ENCODE results near the gene SKOR1.

Gene SKOR1

GRCh38 chr15:67816668-67817067, 8.6 kb upstream of the SKOR1 start:
- H3K36me3 ChIP-seq (ENCODE audit: insufficient read depth, low read length), result no peaks in the 10 kb centered on the region; the same call in 1 of the 2 replicates

GRCh38 chr15:67818464-67818863, 6.8 kb upstream of the SKOR1 start:
- H3K27me3 ChIP-seq (ENCODE audit: insufficient read depth, low read length), result no peaks in the 10 kb centered on the region
- H4K20me1 ChIP-seq (ENCODE audit: insufficient read depth, low read length), result no peaks in the 10 kb centered on the region
- no peaks in the 10 kb centered on the region for H3K9me2 ChIP-seq (ENCODE audit: low read depth, low read length)
- H3F3A ChIP-seq (ENCODE audit: insufficient read depth, low read length), result no peaks in the 10 kb centered on the region
- H3K9me3 ChIP-seq (ENCODE audit: low read length), result 0 out of 2 replicates have a peak, but pooled peaks cover 3% of the 10 kb centered on the region
- H3K27ac ChIP-seq (ENCODE audit: low read depth, low read length, poor library complexity, severe bottlenecking), result no peak overlapping the region
- no peaks in the 10 kb centered on the region for H3K79me2 ChIP-seq (ENCODE audit: insufficient read depth, low read length)
- TF ChIP-seq EZH2 (IDR thresholded peaks at IDR 0.05; ENCODE audit: borderline replicate concordance, low read length) (no peak), CTCF (IDR thresholded peaks at IDR 0.05; ENCODE audit: low read length) (no peak)
- H3K9ac ChIP-seq (ENCODE audit: low read length), result no peak overlapping the region
- H3K4me2 ChIP-seq (ENCODE audit: low read length), result no peak overlapping the region
- no peak overlapping the region for H2AFZ ChIP-seq (ENCODE audit: low read length)
- H3K4me1 ChIP-seq (ENCODE audit: insufficient read depth, low read length, severe bottlenecking), result peaks cover 20% of the 10 kb centered on the region
- H3K4me3 ChIP-seq (ENCODE audit: low read depth, low read length, poor library complexity, severe bottlenecking), result no peak overlapping the region
- no peaks in the 10 kb centered on the region; the same call in 1 of the 2 replicates for H3K36me3 ChIP-seq (ENCODE audit: insufficient read depth, low read length)

More at GRCh38 chr15:67816668-67817067, 8.6 kb upstream of the SKOR1 start:
- Histone ChIP-seq H3K79me2 (ENCODE audit: insufficient read depth, low read length) (no peaks in the 10 kb centered on the region), H3F3A (ENCODE audit: insufficient read depth, low read length) (no peaks in the 10 kb centered on the region), H3K9ac (ENCODE audit: low read length) (no peak overlapping the region), H2AFZ (ENCODE audit: low read length) (no peak overlapping the region), H3K4me3 (ENCODE audit: low read depth, low read length, poor library complexity, severe bottlenecking) (no peak overlapping the region), H3K27me3 (ENCODE audit: insufficient read depth, low read length) (no peaks in the 10 kb centered on the region), H3K9me3 (ENCODE audit: low read length) (0 out of 2 replicates have a peak, but pooled peaks cover 3% of the 10 kb centered on the region), H3K9me2 (ENCODE audit: low read depth, low read length) (no peaks in the 10 kb centered on the region), H4K20me1 (ENCODE audit: insufficient read depth, low read length) (no peaks in the 10 kb centered on the region), H3K4me2 (ENCODE audit: low read length) (no peak overlapping the region), H3K4me1 (ENCODE audit: insufficient read depth, low read length, severe bottlenecking) (peaks cover 25% of the 10 kb centered on the region), H3K27ac (ENCODE audit: low read depth, low read length, poor library complexity, severe bottlenecking) (no peak overlapping the region)
- TF ChIP-seq EZH2 (IDR thresholded peaks at IDR 0.05; ENCODE audit: borderline replicate concordance, low read length) (no peak), CTCF (IDR thresholded peaks at IDR 0.05; ENCODE audit: low read length) (no peak)

- Histone ChIP-seq H3K4me3 (ENCODE audit: low read depth, low read length, poor library complexity, severe bottlenecking) (no peak overlapping the region), H3K27me3 (ENCODE audit: insufficient read depth, low read length) (no peaks in the 10 kb centered on the region)
- TF ChIP-seq EZH2 (IDR thresholded peaks at IDR 0.05; ENCODE audit: borderline replicate concordance, low read length) (no peak), CTCF (IDR thresholded peaks at IDR 0.05; ENCODE audit: low read length) (no peak)
Observed at GRCh38 chr15:67819636-67820035, 5.7 kb upstream of the SKOR1 start.

More at GRCh38 chr15:67819636-67820035, 5.7 kb upstream of the SKOR1 start:
- Histone ChIP-seq H3K9me2 (ENCODE audit: low read depth, low read length) (no peaks in the 10 kb centered on the region), H3K4me2 (ENCODE audit: low read length) (no peak overlapping the region), H3K9me3 (ENCODE audit: low read length) (0 out of 2 replicates have a peak, but pooled peaks cover 3% of the 10 kb centered on the region), H3K79me2 (ENCODE audit: insufficient read depth, low read length) (no peaks in the 10 kb centered on the region), H3K27ac (ENCODE audit: low read depth, low read length, poor library complexity, severe bottlenecking) (no peak overlapping the region), H4K20me1 (ENCODE audit: insufficient read depth, low read length) (no peaks in the 10 kb centered on the region), H2AFZ (ENCODE audit: low read length) (no peak overlapping the region), H3K4me1 (ENCODE audit: insufficient read depth, low read length, severe bottlenecking) (peaks cover 17% of the 10 kb centered on the region), H3F3A (ENCODE audit: insufficient read depth, low read length) (no peaks in the 10 kb centered on the region), H3K9ac (ENCODE audit: low read length) (no peak overlapping the region), H3K36me3 (ENCODE audit: insufficient read depth, low read length) (no peaks in the 10 kb centered on the region; the same call in 1 of the 2 replicates)

All from OCI-LY1 (cell line).